Stomach (tissue), 4 donors: Measurements from ENCODE around the gene CWC15.

ENCODE experiments used
- POLR2A ChIP-seq, 4 donors: fragments of 450-650 bp; IDR thresholded peaks; one replicate each; pipeline ENCODE4 v1.6.1; 2016; ENCODE audit warnings: antibody characterized with exemption in 4 of 4, control low read depth in 2 of 4, mild to moderate bottlenecking in 1 of 4, moderate library complexity in 1 of 4
- TF ChIP-seq, protein P1 (sequence below), 7 experiments: fragments of 450-650 bp in 4 of 7; fragments of 200-600 bp in 3 of 7; sonication (generic) in 3 of 7; IDR thresholded peaks; one replicate each; pipeline ENCODE4 v1.5.1; 2016 to 2019; ENCODE audit warnings: antibody characterized with exemption in 7 of 7, control low read depth in 2 of 7, mild to moderate bottlenecking in 1 of 7

- TF ChIP-seq, protein P1, sequence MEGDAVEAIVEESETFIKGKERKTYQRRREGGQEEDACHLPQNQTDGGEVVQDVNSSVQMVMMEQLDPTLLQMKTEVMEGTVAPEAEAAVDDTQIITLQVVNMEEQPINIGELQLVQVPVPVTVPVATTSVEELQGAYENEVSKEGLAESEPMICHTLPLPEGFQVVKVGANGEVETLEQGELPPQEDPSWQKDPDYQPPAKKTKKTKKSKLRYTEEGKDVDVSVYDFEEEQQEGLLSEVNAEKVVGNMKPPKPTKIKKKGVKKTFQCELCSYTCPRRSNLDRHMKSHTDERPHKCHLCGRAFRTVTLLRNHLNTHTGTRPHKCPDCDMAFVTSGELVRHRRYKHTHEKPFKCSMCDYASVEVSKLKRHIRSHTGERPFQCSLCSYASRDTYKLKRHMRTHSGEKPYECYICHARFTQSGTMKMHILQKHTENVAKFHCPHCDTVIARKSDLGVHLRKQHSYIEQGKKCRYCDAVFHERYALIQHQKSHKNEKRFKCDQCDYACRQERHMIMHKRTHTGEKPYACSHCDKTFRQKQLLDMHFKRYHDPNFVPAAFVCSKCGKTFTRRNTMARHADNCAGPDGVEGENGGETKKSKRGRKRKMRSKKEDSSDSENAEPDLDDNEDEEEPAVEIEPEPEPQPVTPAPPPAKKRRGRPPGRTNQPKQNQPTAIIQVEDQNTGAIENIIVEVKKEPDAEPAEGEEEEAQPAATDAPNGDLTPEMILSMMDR (IDR thresholded peaks at IDR 0.05): no peak
- TF ChIP-seq POLR2A (IDR thresholded peaks at IDR 0.05): no peak
These were observed 16.4 kb downstream of the CWC15 start for GRCh38 chr11:94956963-94957362.
